GM20000 (cell line): ENCODE data around the gene TMEM178B.

Source experiments
- DNase-seq: peaks from one replicate; pipeline ENCODE4 v3.0.0; 2012; ENCODE audit warnings: low spot score
- CTCF ChIP-seq: IDR thresholded peaks from 2 replicates; pipeline ENCODE4 v1.5.1; 2012; ENCODE audit warnings: mild to moderate bottlenecking, control low read depth; ENCODE audit errors: extremely low read depth, missing control alignments

The TMEM178B gene

GRCh38 chr7:141203586-141203985, 129.7 kb downstream of the TMEM178B start:
- TF ChIP-seq CTCF = no peak
- DNase-seq = no peak

- DNase-seq = no peak
- no peak for TF ChIP-seq CTCF
These were observed 133.8 kb downstream of the TMEM178B start for GRCh38 chr7:141207661-141208060.

GRCh38 chr7:141208539-141208938, 134.7 kb downstream of the TMEM178B start:
- DNase-seq = no peak
- TF ChIP-seq CTCF = no peak

GRCh38 chr7:141209454-141209853, 135.6 kb downstream of the TMEM178B start:
- DNase-seq = no peak
- no peak for TF ChIP-seq CTCF

GRCh38 chr7:141210862-141211261, 137.0 kb downstream of the TMEM178B start:
- no peak for TF ChIP-seq CTCF
- DNase-seq = no peak

- TF ChIP-seq CTCF = no peak
- no peak for DNase-seq
These were observed 139.4 kb downstream of the TMEM178B start for GRCh38 chr7:141213226-141213625.

- TF ChIP-seq CTCF = no peak
- DNase-seq = no peak
These were observed 144.1 kb downstream of the TMEM178B start for GRCh38 chr7:141217938-141218337.
